Right forelimb (tissue), 1 donor: ENCODE measurements around the gene L3MBTL2.
"Not testable (repeated sequence)": the region's sequence is repeated elsewhere in the genome, so short reads cannot be mapped to it uniquely, and the experiment has no call there.

Experiments
- DNase-seq: peaks from one replicate; pipeline ENCODE4 v3.0.0-alpha.2; 2018

L3MBTL2 gene

GRCh38 chr22:41242396-41243117 is 37.4 kb downstream of the L3MBTL2 start:
- DNase-seq, result no peak

- DNase-seq, result no peak
Observed at GRCh38 chr22:41243361-41243760, 38.2 kb downstream of the L3MBTL2 start.

- DNase-seq, result no peak
Observed at GRCh38 chr22:41245917-41246499, 40.9 kb downstream of the L3MBTL2 start.

GRCh38 chr22:41247703-41248102 is 42.6 kb downstream of the L3MBTL2 start:
- DNase-seq, result no peak

- DNase-seq, result no peak
Observed at GRCh38 chr22:41248314-41248713, 43.2 kb downstream of the L3MBTL2 start.

- DNase-seq, result no peak
Observed at GRCh38 chr22:41248758-41249157, 43.6 kb downstream of the L3MBTL2 start.

- no peak for DNase-seq
Observed at GRCh38 chr22:41249442-41249841, 44.3 kb downstream of the L3MBTL2 start.

GRCh38 chr22:41250127-41250526 is 45.0 kb downstream of the L3MBTL2 start:
- no peak for DNase-seq

GRCh38 chr22:41252365-41252764 is 47.3 kb downstream of the L3MBTL2 start:
- DNase-seq, result no peak

- no peak for DNase-seq
Observed at GRCh38 chr22:41254230-41254629, 49.1 kb downstream of the L3MBTL2 start.

- DNase-seq, result no peak
Observed at GRCh38 chr22:41256254-41257253, 51.4 kb downstream of the L3MBTL2 start.

GRCh38 chr22:41257696-41258095 is 52.6 kb downstream of the L3MBTL2 start:
- DNase-seq, result no peak

GRCh38 chr22:41259756-41260155 is 54.6 kb downstream of the L3MBTL2 start:
- not testable (repeated sequence) for DNase-seq

GRCh38 chr22:41260871-41261270 is 55.8 kb downstream of the L3MBTL2 start:
- DNase-seq, result no peak

- no peak for DNase-seq
Observed at GRCh38 chr22:41261541-41262249, 56.6 kb downstream of the L3MBTL2 start.

- no peak for DNase-seq
Observed at GRCh38 chr22:41262250-41262765, 57.2 kb downstream of the L3MBTL2 start.

GRCh38 chr22:41263704-41264103 is 58.6 kb downstream of the L3MBTL2 start:
- DNase-seq, result no peak

GRCh38 chr22:41264408-41264941 is 59.4 kb downstream of the L3MBTL2 start:
- no peak for DNase-seq

- no peak for DNase-seq
Observed at GRCh38 chr22:41267958-41268357, 62.8 kb downstream of the L3MBTL2 start.

GRCh38 chr22:41271787-41272186 is 66.7 kb downstream of the L3MBTL2 start:
- DNase-seq, result no peak

GRCh38 chr22:41273128-41273527 is 68.0 kb downstream of the L3MBTL2 start:
- no peak for DNase-seq

GRCh38 chr22:41274856-41275255 is 69.7 kb downstream of the L3MBTL2 start:
- DNase-seq, result no peak
